A549 (cell line): ENCODE measurements around the gene TUBA1C. TPM values are rescaled to one million over a fixed set of nuclear protein-coding genes. Genes with fewer than 3 reads are reported as not detected.
A peak's percentile ranks its signal among the peaks of the same experiment; 100 is the strongest.

Experiments
- ATAC-seq, 2 experiments: fragments of 200-7000 bp in 1 of 2; fragments of >200 bp in 1 of 2; cut with Nextera tagmentation in 1 of 2; cut with Tn5 transposase in 1 of 2; 3 replicates each; pipeline versions ENCODE4 v1.8.0 to v1.9.1; 2018 to 2020; ENCODE audit warnings: mild to moderate bottlenecking in 1 of 2, moderate library complexity in 1 of 2
- CTCF ChIA-PET: fragments of 300-600 bp; sonication (Branson Sonifier 250); formaldehyde crosslinking; extraction: SDS; loops from one replicate; lab custom pipeline; 2021; ENCODE audit warnings: antibody characterized with exemption, inconsistent platforms; lab: Yijun Ruan, JAX
- POLR2A ChIA-PET: fragments of 350-600 bp; formaldehyde crosslinking; extraction: SDS; loops from one replicate; lab custom pipeline; 2021; ENCODE audit warnings: antibody characterized with exemption, inconsistent platforms; lab: Yijun Ruan, JAX
- DNase-seq, 2 experiments: peaks; one replicate each; pipeline versions ENCODE4 v3.0.0 to v3.0.0-alpha.2; 2011 to 2016; ENCODE audit warnings: low read depth in 1 of 2, low spot score in 1 of 2
- FAIRE-seq: peaks from 2 replicates; lab custom pipeline; 2011; peaks lifted over from hg19 to GRCh38; lab: Jason Lieb, UNC
- H3K27ac ChIP-seq, 2 experiments: fragments of >200 bp; sonication (Bioruptor Twin); formaldehyde crosslinking; 3 replicates each; pipeline ENCODE4 v1.5.1; 2016 to 2017
- H3K4me1 ChIP-seq: fragments of >200 bp; sonication (Bioruptor Twin); formaldehyde crosslinking; 3 replicates; pipeline ENCODE4 v1.6.1; 2016
- H3K4me2 ChIP-seq: fragments of >200 bp; sonication (Bioruptor Twin); formaldehyde crosslinking; 3 replicates; pipeline ENCODE4 v1.6.1; 2016
- H3K4me3 ChIP-seq: fragments of >200 bp; sonication (Bioruptor Twin); formaldehyde crosslinking; 3 replicates; pipeline ENCODE4 v1.5.1; 2016
- H3K9me3 ChIP-seq: fragments of >200 bp; sonication (Bioruptor Twin); formaldehyde crosslinking; 3 replicates; pipeline ENCODE4 v1.6.1; 2016
- CBX2 ChIP-seq: fragments of 200-600 bp; sonication (generic); IDR thresholded peaks from 2 replicates; pipeline ENCODE4 v1.6.1; 2016; ENCODE audit warnings: low read depth, mild to moderate bottlenecking, borderline replicate concordance
- CEBPB ChIP-seq, 2 experiments: fragments of >200 bp in 1 of 2; sonication (Bioruptor Twin) in 1 of 2; formaldehyde crosslinking in 1 of 2; IDR thresholded peaks; 2 replicates each; pipeline ENCODE4 v1.6.1; 2012 to 2016
- CHD2 ChIP-seq: fragments of 150-350 bp; IDR thresholded peaks from 2 replicates; pipeline ENCODE4 v1.6.1; 2014; ENCODE audit warnings: low read length; ENCODE audit not compliant: partially characterized antibody
- FOXS1 ChIP-seq: fragments of 250-450 bp; sonication (Bioruptor Pico); IDR thresholded peaks from 2 replicates; pipeline ENCODE4 v1.5.0; 2020; ENCODE audit warnings: mild to moderate bottlenecking, moderate library complexity
- HEYL ChIP-seq: fragments of 250-450 bp; sonication (Bioruptor Pico); IDR thresholded peaks from 2 replicates; pipeline ENCODE4 v1.8.0; 2021; ENCODE audit warnings: mild to moderate bottlenecking, moderate library complexity
- HOXB13 ChIP-seq: fragments of 250-450 bp; sonication (Bioruptor Pico); IDR thresholded peaks from 2 replicates; pipeline ENCODE4 v1.5.0; 2020; ENCODE audit warnings: low read depth, mild to moderate bottlenecking, moderate library complexity
- MAFK ChIP-seq: fragments of 450-650 bp; IDR thresholded peaks from 2 replicates; pipeline ENCODE4 v1.6.1; 2014; ENCODE audit not compliant: partially characterized antibody
- NFE2L2 ChIP-seq: fragments of 150-350 bp; conservative IDR thresholded peaks from 2 replicates; pipeline ENCODE4 v1.6.1; 2014; ENCODE audit warnings: low read length
- PHF8 ChIP-seq: fragments of 200-600 bp; sonication (generic); IDR thresholded peaks from 2 replicates; pipeline ENCODE4 v1.6.1; 2016; ENCODE audit warnings: low read depth, mild to moderate bottlenecking, antibody characterized with exemption, moderate library complexity, borderline replicate concordance
- POLR2AphosphoS2 ChIP-seq: conservative IDR thresholded peaks from 2 replicates; pipeline ENCODE4 v1.6.1; 2012; ENCODE audit warnings: low read length, improper control_type of control experiment, inconsistent platforms
- RARB ChIP-seq: fragments of 250-450 bp; sonication (Bioruptor Pico); IDR thresholded peaks from 2 replicates; pipeline ENCODE4 v1.8.0; 2021; ENCODE audit warnings: mild to moderate bottlenecking, moderate library complexity
- RCOR1 ChIP-seq: fragments of 150-350 bp; IDR thresholded peaks from 2 replicates; pipeline ENCODE4 v1.6.1; 2014; ENCODE audit warnings: antibody characterized with exemption, low read length, low read depth
- RNF2 ChIP-seq: fragments of 200-600 bp; sonication (generic); IDR thresholded peaks from 2 replicates; pipeline ENCODE4 v1.6.1; 2016; ENCODE audit warnings: low read depth, mild to moderate bottlenecking, antibody characterized with exemption, moderate library complexity, borderline replicate concordance
- SREBF2 ChIP-seq: fragments of 450-650 bp; IDR thresholded peaks from 2 replicates; pipeline ENCODE4 v1.6.1; 2014; ENCODE audit warnings: mild to moderate bottlenecking, moderate library complexity
- TFCP2L1 ChIP-seq: fragments of 250-450 bp; sonication (Bioruptor Pico); IDR thresholded peaks from 2 replicates; pipeline ENCODE4 v1.5.0; 2021; ENCODE audit warnings: mild to moderate bottlenecking
- TP53 ChIP-seq: fragments of 250-450 bp; sonication (Bioruptor Pico); IDR thresholded peaks from 2 replicates; pipeline ENCODE4 v1.5.0; 2021; ENCODE audit warnings: mild to moderate bottlenecking, moderate library complexity
- ZFP36 ChIP-seq: fragments of 450-650 bp; IDR thresholded peaks from 2 replicates; pipeline ENCODE4 v1.6.1; 2014; ENCODE audit warnings: borderline replicate concordance; ENCODE audit not compliant: partially characterized antibody
- WGBS: methylation state at CpG from one replicate; pipeline ENCODE4 v1.1.6; 2017; ENCODE audit errors: missing lambda C conversion rate; 5-methylcytosine and 5-hydroxymethylcytosine counted together
- polyA plus RNA-seq, 4 experiments: library from polyadenylated mRNA; depleted of rRNA in 3 of 4; stranded (reverse); fragments of >200 nt; fragmentation: RNase III in 1 of 4; extraction: RNeasy Plus Mini Kit Qiagen cat#74134 plus additional on column Dnase treatment in 1 of 4; gene quantifications; 2 replicates in 3 of 4; 3 replicates in 1 of 4; pipeline ENCODE4 v1.2.3, GENCODE V29; 2011 to 2017
- TF ChIP-seq, protein P1 (sequence below): fragments of >200 bp; sonication (Bioruptor Twin); formaldehyde crosslinking; IDR thresholded peaks from 2 replicates; pipeline ENCODE4 v1.6.1; 2016
- TF ChIP-seq, protein P2 (sequence below): IDR thresholded peaks from 2 replicates; pipeline ENCODE4 v1.6.1; 2012
- TF ChIP-seq, protein P3 (sequence below): fragments of 250-450 bp; sonication (Bioruptor Pico); IDR thresholded peaks from 2 replicates; pipeline ENCODE4 v1.5.0; 2021; ENCODE audit warnings: mild to moderate bottlenecking, moderate library complexity, borderline replicate concordance
- TF ChIP-seq, protein P4 (sequence below): fragments of 150-350 bp; IDR thresholded peaks from 2 replicates; pipeline ENCODE4 v1.6.1; 2014; ENCODE audit warnings: low read depth, mild to moderate bottlenecking, low read length
- TF ChIP-seq, protein P5 (sequence below): fragments of 250-450 bp; sonication (Bioruptor Pico); IDR thresholded peaks from 2 replicates; pipeline ENCODE4 v1.5.0; 2020; ENCODE audit warnings: low read depth, mild to moderate bottlenecking, moderate library complexity
- TF ChIP-seq, protein P6 (sequence below): fragments of 450-650 bp; IDR thresholded peaks from 2 replicates; pipeline ENCODE4 v1.6.1; 2014; ENCODE audit warnings: antibody characterized with exemption
- TF ChIP-seq, protein P7 (sequence below): fragments of 200-600 bp; sonication (generic); IDR thresholded peaks from 2 replicates; pipeline ENCODE4 v1.6.1; 2016; ENCODE audit warnings: antibody characterized with exemption, mild to moderate bottlenecking, moderate library complexity

Gene TUBA1C
- polyA plus RNA-seq, 2 of the 4 experiments (the other 2 are of a cell fraction), result 1,183 to 1,656 TPM

DNA sequence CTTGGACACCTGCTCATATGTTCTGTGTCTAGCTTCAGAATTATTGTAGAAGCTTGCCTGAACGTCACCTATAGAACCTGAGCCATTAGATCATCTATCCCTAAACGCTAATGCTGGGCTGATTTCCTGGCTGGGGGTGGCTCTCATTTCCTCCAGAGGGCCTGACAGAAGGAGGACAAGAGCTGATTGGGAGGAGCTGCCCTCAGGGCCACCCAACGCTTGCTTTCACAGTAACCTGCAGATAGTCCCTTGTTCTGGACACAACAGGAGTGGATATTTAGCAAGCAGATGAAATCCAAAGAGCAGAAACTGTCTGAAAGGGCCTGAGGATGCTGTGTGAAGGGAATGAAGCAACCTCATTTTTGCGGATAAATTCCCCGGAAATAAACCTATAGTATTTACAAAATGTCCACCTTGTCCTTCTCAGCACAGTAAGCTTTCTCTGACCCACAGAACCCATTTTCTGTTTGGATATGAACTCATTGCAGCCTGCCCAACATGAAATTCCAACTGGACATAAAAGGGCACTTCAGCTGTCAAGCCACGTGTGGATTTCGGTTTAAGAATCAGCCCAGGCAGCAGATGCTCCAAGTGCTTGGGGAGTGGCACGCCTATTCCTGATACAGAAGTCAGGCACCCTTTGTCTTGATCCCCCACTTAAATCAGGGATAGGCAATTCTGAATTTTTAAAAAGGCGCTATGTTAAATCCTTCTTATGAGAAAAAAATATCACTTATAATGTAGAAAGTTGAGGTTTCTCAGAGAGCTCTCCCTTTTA lies 32.8 kb upstream of the TUBA1C start:
- POLR2A ChIA-PET, result no interaction called here
- no peak for FAIRE-seq
- WGBS, result 79% methylated on average over 9 of the region's 9 CpGs

DNA sequence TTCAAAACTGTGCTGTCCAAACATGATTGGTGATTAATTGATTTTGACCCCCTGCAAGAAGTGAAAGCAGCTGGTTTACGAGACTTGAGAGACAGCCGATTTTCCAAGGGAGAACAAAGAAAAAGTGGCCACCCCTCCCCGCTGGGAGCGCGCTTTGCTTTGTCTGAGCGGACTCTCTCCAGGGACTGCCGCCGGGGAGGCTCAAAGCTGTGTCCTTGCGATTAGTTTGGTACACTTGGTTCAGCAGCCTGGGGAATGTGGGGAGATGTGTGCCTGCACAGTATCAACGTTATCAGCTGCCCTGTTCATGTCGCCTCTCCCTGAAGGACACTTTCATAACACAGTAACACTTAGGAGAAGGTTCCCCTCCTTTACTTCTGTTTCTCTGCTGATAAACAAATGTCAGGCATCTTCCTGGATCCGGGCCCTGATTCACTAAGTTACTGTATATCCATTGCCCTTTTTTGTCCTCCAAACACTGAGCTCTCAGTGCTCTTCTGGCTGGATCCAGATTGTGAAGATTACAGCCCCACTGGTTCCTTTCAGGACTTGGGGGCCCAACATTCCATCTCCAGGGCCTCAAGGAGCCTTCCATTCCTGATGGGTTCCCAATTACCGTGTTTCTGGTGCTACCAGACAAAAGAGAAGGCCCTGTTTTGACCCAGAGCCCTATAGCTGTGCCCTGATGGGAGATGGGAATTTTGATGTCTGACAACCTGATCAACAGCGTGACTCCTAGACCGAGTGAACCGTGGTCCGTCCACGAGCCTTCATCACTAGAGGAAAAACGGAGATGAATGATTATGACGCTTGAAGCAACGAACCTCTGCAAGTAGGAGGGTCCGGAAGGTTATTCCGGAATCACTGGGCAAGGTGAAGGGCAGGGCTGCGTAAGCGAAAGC lies 31.7 kb upstream of the TUBA1C start:
- 89% methylated on average over 25 of the region's 25 CpGs for WGBS
- POLR2A ChIA-PET, result interaction anchor here (1.0 to 3.1 kb wide), 2 partner anchors 44 to 102 kb away, joined by 3 to 21 read pairs; partner anchors contain the start of genes TUBA1A and TUBA1B
- ATAC-seq, result no peak

More for the DNA sequence above, 32.8 kb upstream of the TUBA1C start:
- CTCF ChIA-PET, result interaction anchor here (1.0 to 6.9 kb wide), 9 partner anchors 8 to 133 kb away, joined by 3 to 64 read pairs (median 11); partner anchors contain the start of genes TUBA1A and TUBA1B
- no peaks in the 10 kb centered on the region for H3K9me3 ChIP-seq
- no peak for DNase-seq
- no peak for ATAC-seq
- no peak for TF ChIP-seq TP53
- TF ChIP-seq HEYL (CRISPR knock-in tag), result no peak
- no peak for TF ChIP-seq TFCP2L1
- TF ChIP-seq, protein P1, sequence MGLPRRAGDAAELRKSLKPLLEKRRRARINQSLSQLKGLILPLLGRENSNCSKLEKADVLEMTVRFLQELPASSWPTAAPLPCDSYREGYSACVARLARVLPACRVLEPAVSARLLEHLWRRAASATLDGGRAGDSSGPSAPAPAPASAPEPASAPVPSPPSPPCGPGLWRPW, result no peak
- TF ChIP-seq NFE2L2, result no peak
- no peak for TF ChIP-seq MAFK
- no peak for TF ChIP-seq ZFP36
- TF ChIP-seq CEBPB (IDR thresholded peaks at IDR 0.05), result no peak
- TF ChIP-seq PHF8, result no peak
- TF ChIP-seq, protein P2, sequence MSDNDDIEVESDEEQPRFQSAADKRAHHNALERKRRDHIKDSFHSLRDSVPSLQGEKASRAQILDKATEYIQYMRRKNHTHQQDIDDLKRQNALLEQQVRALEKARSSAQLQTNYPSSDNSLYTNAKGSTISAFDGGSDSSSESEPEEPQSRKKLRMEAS, result no peak
- no peak for TF ChIP-seq SREBF2
- TF ChIP-seq POLR2AphosphoS2, result no peak
- no peak for TF ChIP-seq CHD2
- TF ChIP-seq RNF2, result no peak
- TF ChIP-seq, protein P3, sequence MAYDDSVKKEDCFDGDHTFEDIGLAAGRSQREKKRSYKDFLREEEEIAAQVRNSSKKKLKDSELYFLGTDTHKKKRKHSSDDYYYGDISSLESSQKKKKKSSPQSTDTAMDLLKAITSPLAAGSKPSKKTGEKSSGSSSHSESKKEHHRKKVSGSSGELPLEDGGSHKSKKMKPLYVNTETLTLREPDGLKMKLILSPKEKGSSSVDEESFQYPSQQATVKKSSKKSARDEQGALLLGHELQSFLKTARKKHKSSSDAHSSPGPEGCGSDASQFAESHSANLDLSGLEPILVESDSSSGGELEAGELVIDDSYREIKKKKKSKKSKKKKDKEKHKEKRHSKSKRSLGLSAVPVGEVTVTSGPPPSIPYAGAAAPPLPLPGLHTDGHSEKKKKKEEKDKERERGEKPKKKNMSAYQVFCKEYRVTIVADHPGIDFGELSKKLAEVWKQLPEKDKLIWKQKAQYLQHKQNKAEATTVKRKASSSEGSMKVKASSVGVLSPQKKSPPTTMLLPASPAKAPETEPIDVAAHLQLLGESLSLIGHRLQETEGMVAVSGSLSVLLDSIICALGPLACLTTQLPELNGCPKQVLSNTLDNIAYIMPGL, result no peak
- TF ChIP-seq, all 56 proteins: peak for 0
- Histone ChIP-seq H3K4me2 (no peak overlapping the region), H3K4me3 (no peak overlapping the region), H3K4me1 (peaks cover 3% of the 10 kb centered on the region; the same call in 1 of the 3 replicates), H3K27ac (no peak overlapping the region)

More for the DNA sequence above, 31.7 kb upstream of the TUBA1C start:
- H3K4me1 ChIP-seq, result peaks cover 3% of the 10 kb centered on the region; the same call in 1 of the 3 replicates
- H3K4me2 ChIP-seq, result no peak overlapping the region
- H3K9me3 ChIP-seq, result no peaks in the 10 kb centered on the region
- TF ChIP-seq HOXB13 (CRISPR knock-in tag) (no peak), FOXS1 (no peak), CEBPB (IDR thresholded peaks at IDR 0.05) (no peak), RCOR1 (no peak), RARB (CRISPR knock-in tag) (no peak), CBX2 (no peak)
- TF ChIP-seq, protein P4, sequence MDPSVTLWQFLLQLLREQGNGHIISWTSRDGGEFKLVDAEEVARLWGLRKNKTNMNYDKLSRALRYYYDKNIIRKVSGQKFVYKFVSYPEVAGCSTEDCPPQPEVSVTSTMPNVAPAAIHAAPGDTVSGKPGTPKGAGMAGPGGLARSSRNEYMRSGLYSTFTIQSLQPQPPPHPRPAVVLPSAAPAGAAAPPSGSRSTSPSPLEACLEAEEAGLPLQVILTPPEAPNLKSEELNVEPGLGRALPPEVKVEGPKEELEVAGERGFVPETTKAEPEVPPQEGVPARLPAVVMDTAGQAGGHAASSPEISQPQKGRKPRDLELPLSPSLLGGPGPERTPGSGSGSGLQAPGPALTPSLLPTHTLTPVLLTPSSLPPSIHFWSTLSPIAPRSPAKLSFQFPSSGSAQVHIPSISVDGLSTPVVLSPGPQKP, result no peak
- TF ChIP-seq, protein P5, sequence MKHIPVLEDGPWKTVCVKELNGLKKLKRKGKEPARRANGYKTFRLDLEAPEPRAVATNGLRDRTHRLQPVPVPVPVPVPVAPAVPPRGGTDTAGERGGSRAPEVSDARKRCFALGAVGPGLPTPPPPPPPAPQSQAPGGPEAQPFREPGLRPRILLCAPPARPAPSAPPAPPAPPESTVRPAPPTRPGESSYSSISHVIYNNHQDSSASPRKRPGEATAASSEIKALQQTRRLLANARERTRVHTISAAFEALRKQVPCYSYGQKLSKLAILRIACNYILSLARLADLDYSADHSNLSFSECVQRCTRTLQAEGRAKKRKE (CRISPR knock-in tag), result no peak
- TF ChIP-seq, protein P6, sequence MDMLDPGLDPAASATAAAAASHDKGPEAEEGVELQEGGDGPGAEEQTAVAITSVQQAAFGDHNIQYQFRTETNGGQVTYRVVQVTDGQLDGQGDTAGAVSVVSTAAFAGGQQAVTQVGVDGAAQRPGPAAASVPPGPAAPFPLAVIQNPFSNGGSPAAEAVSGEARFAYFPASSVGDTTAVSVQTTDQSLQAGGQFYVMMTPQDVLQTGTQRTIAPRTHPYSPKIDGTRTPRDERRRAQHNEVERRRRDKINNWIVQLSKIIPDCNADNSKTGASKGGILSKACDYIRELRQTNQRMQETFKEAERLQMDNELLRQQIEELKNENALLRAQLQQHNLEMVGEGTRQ, result no peak
- TF ChIP-seq, protein P7, sequence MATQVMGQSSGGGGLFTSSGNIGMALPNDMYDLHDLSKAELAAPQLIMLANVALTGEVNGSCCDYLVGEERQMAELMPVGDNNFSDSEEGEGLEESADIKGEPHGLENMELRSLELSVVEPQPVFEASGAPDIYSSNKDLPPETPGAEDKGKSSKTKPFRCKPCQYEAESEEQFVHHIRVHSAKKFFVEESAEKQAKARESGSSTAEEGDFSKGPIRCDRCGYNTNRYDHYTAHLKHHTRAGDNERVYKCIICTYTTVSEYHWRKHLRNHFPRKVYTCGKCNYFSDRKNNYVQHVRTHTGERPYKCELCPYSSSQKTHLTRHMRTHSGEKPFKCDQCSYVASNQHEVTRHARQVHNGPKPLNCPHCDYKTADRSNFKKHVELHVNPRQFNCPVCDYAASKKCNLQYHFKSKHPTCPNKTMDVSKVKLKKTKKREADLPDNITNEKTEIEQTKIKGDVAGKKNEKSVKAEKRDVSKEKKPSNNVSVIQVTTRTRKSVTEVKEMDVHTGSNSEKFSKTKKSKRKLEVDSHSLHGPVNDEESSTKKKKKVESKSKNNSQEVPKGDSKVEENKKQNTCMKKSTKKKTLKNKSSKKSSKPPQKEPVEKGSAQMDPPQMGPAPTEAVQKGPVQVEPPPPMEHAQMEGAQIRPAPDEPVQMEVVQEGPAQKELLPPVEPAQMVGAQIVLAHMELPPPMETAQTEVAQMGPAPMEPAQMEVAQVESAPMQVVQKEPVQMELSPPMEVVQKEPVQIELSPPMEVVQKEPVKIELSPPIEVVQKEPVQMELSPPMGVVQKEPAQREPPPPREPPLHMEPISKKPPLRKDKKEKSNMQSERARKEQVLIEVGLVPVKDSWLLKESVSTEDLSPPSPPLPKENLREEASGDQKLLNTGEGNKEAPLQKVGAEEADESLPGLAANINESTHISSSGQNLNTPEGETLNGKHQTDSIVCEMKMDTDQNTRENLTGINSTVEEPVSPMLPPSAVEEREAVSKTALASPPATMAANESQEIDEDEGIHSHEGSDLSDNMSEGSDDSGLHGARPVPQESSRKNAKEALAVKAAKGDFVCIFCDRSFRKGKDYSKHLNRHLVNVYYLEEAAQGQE, result no peak
- peak overlapping the region in 1 of 2 experiments; percentile 92; a peak in 1 of 6 replicates for H3K27ac ChIP-seq
- CTCF ChIA-PET, result interaction anchor here (0.6 to 6.9 kb wide), 17 partner anchors 9 to 135 kb away, joined by 3 to 64 read pairs (median 4); partner anchors contain the start of genes TUBA1A and TUBA1B
- FAIRE-seq (no peak), DNase-seq (no peak)
- H3K4me3 ChIP-seq, result no peak overlapping the region
